Kidney epithelial cell (primary cell): ENCODE data around the gene PROCR. TPM values are rescaled to one million over a fixed set of nuclear protein-coding genes. Genes with fewer than 3 reads are reported as not detected.
A peak's percentile ranks its signal among the peaks of the same experiment; 100 is the strongest.

Experiments used
- DNase-seq: peaks from one replicate; pipeline ENCODE4 v3.0.0-alpha.2; 2010; ENCODE audit warnings: low read depth
- H3K27me3 ChIP-seq: 2 replicates; pipeline ENCODE4 v1.6.0; 2011; ENCODE audit warnings: low read length; ENCODE audit not compliant: control insufficient read depth, insufficient read depth
- H3K36me3 ChIP-seq: 2 replicates; pipeline ENCODE4 v1.5.1; 2011; ENCODE audit warnings: low read length; ENCODE audit not compliant: control insufficient read depth, insufficient read depth
- H3K4me3 ChIP-seq: 2 replicates; pipeline ENCODE4 v1.5.1; 2011; ENCODE audit warnings: low read depth, mild to moderate bottlenecking, control low read depth, low read length
- CTCF ChIP-seq: IDR thresholded peaks from 2 replicates; pipeline ENCODE4 v1.5.1; 2011; ENCODE audit warnings: mild to moderate bottlenecking, moderate library complexity, low read length, control low read depth, inconsistent platforms; ENCODE audit not compliant: insufficient read depth, poor library complexity, severe bottlenecking
- total RNA-seq: library from RNA; depleted of rRNA; stranded (reverse); fragments of >200 nt; gene quantifications from 2 replicates; pipeline ENCODE4 v1.2.3, GENCODE V29; 2015

PROCR gene
- total RNA-seq, 1 donor from 2014 or later, result 15.6 TPM

GRCh38 chr20:35133735-35134134, 38.1 kb upstream of the PROCR start:
- Histone ChIP-seq H3K36me3 (peaks cover 4% of the 10 kb centered on the region), H3K27me3 (no peaks in the 10 kb centered on the region), H3K4me3 (no peak overlapping the region)
- DNase-seq, result no peak
- no peak for TF ChIP-seq CTCF

- Histone ChIP-seq H3K27me3 (no peaks in the 10 kb centered on the region), H3K36me3 (peaks cover 4% of the 10 kb centered on the region)
Observed at GRCh38 chr20:35134472-35134871, 37.4 kb upstream of the PROCR start.

GRCh38 chr20:35134880-35135279, 37.0 kb upstream of the PROCR start:
- no peak overlapping the region for H3K4me3 ChIP-seq
- H3K36me3 ChIP-seq, result peaks cover 4% of the 10 kb centered on the region
- DNase-seq, result no peak
- H3K27me3 ChIP-seq, result no peaks in the 10 kb centered on the region
- no peak for TF ChIP-seq CTCF

More at GRCh38 chr20:35134472-35134871, 37.4 kb upstream of the PROCR start:
- DNase-seq, result no peak
- H3K4me3 ChIP-seq, result no peak overlapping the region
- TF ChIP-seq CTCF, result no peak

- H3K27me3 ChIP-seq, result no peaks in the 10 kb centered on the region
- no peak for TF ChIP-seq CTCF
- no peak overlapping the region for H3K4me3 ChIP-seq
- H3K36me3 ChIP-seq, result peaks cover 4% of the 10 kb centered on the region
- no peak for DNase-seq
Observed at GRCh38 chr20:35135867-35136586, 35.8 kb upstream of the PROCR start.

- H3K36me3 ChIP-seq, result no peaks in the 10 kb centered on the region
- no peaks in the 10 kb centered on the region for H3K27me3 ChIP-seq
- no peak for TF ChIP-seq CTCF
- H3K4me3 ChIP-seq, result no peak overlapping the region
- DNase-seq, result no peak
Observed at GRCh38 chr20:35144694-35145093, 27.2 kb upstream of the PROCR start.

- Histone ChIP-seq H3K27me3 (no peaks in the 10 kb centered on the region), H3K4me3 (no peak overlapping the region), H3K36me3 (no peaks in the 10 kb centered on the region)
- no peak for DNase-seq
- peak; percentile 67 for TF ChIP-seq CTCF
Observed at GRCh38 chr20:35145141-35145564, 26.7 kb upstream of the PROCR start.
